Activated T-helper 17 cell treated with anti-CD3 and anti-CD28 coated beads, Interleukin-2, amount 50 U/mL, for 72 hours (primary cell): ENCODE results near the gene C3orf22. TPM values are rescaled to one million over a fixed set of nuclear protein-coding genes. Genes with fewer than 3 reads are reported as not detected.

Experiments used
- ATAC-seq: fragments of 150-1000 bp; cut with Tn5 transposase; replicated peaks from 2 replicates; pipeline ENCODE4 v1.10.0; 2021; ENCODE audit warnings: mild to moderate bottlenecking, moderate library complexity
- H3K27ac Mint-ChIP-seq: one replicate; pipeline ENCODE4 v1.8.0; 2022; ENCODE audit warnings: mixed read lengths
- H3K27me3 Mint-ChIP-seq: one replicate; pipeline ENCODE4 v1.8.0; 2022; ENCODE audit warnings: mixed read lengths
- H3K36me3 Mint-ChIP-seq: one replicate; pipeline ENCODE4 v1.8.0; 2022; ENCODE audit warnings: low read depth, mild to moderate bottlenecking, mixed read lengths
- H3K4me1 Mint-ChIP-seq: one replicate; pipeline ENCODE4 v1.8.0; 2022; ENCODE audit warnings: mixed read lengths
- H3K4me3 Mint-ChIP-seq: one replicate; pipeline ENCODE4 v1.8.0; 2022; ENCODE audit warnings: mild to moderate bottlenecking, mixed read lengths
- H3K9me3 Mint-ChIP-seq: one replicate; pipeline ENCODE4 v1.8.0; 2022; ENCODE audit warnings: mixed read lengths
- total RNA-seq, 2 donors: library from RNA; stranded (reverse); gene quantifications; one replicate each; pipeline ENCODE4 v1.2.3, GENCODE V29; 2022

C3orf22 gene
- total RNA-seq, 2 donors from 2014 or later, result not detected

DNA sequence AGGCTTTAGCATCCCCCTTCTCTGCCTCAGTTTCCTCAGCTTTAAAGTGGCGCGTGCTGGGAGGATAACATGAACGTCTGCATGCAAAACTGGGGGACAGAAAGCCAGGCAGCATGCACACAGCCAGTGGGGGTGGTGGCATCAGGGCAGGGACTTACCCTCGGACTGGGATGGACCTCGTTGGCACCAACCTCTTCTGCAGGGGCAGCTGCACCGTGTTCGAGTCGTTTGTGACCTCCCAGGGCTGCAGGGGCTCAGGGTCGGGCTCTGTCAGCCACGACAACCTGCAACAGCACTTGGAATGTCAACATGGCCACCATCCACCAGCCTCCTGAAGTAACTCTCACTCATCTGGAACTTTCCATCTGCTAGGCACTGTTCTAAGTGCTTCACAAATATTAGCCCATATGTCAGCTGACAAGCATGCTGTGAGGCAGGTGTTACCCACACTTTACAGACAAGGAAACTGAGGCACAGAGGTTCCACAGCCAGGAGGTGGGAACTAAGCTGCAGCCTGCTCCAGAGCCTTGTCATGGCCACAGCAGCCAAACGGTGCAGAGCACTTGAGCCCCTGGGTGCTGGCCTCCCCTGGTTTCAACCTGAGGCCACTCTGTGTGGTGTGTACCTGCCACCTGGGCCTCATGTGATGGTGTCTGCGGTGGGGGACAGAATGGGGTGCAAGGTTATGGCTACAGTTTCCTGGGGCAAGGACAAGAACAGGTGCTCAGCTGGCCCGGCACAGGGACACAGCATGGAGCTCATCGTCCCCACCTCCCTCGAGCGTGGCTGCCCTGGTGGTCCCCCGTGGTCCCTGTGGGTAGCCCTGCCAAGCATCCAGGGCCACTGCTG, 6.7 kb downstream of the C3orf22 start:
- Mint-ChIP-seq H3K4me3 (no peak overlapping the region), H3K36me3 (no peaks in the 10 kb centered on the region), H3K27ac (no peak overlapping the region), H3K4me1 (no peaks in the 10 kb centered on the region), H3K27me3 (peaks cover 11% of the 10 kb centered on the region), H3K9me3 (no peaks in the 10 kb centered on the region)
- ATAC-seq, result no peak

DNA sequence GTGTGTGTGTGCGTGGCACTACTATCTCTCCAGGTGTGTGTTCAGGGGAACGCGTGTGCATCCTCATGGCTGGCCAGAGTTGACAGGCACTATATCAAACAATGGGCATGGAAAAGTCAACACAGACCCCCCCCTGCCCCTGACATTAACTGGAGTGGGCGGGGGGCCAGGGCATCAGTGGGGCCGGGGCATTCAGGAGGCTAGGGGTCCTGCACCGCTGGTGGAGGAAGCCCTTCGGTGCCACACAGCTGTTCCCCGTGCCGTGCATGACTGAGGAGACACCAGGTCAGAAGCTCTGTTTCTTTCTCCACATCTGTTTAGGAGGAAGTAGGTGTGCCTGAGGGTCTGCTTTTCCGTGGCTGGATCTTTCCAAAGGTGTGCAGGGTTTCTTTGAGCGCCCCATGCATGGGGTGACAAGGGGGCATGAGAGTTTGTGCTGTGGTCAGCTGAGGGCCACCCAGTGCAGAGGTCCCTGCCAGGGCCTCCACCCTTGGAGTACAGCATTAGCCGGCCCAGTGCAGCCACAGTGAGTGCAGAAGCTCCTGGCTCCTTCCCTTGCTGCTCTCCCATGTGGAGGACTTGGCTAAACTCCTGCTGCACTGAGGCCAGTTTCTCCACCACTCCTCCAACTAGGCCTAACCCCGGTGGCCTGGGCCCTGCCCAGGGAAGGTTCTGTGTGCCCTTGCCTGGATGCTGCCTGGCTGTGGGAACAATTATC, 7.5 kb downstream of the C3orf22 start:
- H3K9me3 Mint-ChIP-seq, result no peaks in the 10 kb centered on the region
- H3K27me3 Mint-ChIP-seq, result peaks cover 11% of the 10 kb centered on the region
- H3K27ac Mint-ChIP-seq, result no peak overlapping the region
- no peak for ATAC-seq
- no peaks in the 10 kb centered on the region for H3K36me3 Mint-ChIP-seq
- no peak overlapping the region for H3K4me3 Mint-ChIP-seq
- no peaks in the 10 kb centered on the region for H3K4me1 Mint-ChIP-seq

DNA sequence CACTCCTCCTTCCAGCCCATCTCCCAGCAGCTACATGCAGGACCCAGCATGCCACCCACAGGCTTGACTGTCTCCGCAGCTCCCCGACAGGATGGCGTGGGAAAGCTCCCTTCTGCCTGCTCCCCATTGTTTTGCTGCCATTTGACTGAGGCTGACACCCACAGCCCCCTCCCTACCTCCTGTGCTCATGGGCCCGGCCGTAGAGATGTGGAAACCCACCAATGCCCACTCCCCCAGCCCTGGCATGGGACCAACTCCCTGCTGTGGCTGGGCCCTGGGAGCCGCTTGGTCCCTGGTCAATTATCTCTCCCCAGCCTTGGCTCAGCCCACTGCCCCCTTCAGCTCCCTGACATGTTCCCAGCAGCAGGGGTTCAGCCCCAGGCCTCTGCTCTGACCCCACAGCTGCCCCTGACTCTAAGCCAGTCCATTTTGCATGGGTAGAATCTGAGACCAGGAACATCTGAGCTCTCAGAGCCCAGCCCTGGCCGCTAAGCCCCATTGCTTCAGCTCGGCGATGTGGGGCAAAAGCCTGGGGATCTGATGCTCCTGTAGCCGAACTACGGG, 8.2 kb downstream of the C3orf22 start:
- no peak for ATAC-seq
- Mint-ChIP-seq H3K4me3 (no peak overlapping the region), H3K9me3 (no peaks in the 10 kb centered on the region), H3K27me3 (peaks cover 11% of the 10 kb centered on the region), H3K36me3 (no peaks in the 10 kb centered on the region), H3K4me1 (no peaks in the 10 kb centered on the region), H3K27ac (no peak overlapping the region)

DNA sequence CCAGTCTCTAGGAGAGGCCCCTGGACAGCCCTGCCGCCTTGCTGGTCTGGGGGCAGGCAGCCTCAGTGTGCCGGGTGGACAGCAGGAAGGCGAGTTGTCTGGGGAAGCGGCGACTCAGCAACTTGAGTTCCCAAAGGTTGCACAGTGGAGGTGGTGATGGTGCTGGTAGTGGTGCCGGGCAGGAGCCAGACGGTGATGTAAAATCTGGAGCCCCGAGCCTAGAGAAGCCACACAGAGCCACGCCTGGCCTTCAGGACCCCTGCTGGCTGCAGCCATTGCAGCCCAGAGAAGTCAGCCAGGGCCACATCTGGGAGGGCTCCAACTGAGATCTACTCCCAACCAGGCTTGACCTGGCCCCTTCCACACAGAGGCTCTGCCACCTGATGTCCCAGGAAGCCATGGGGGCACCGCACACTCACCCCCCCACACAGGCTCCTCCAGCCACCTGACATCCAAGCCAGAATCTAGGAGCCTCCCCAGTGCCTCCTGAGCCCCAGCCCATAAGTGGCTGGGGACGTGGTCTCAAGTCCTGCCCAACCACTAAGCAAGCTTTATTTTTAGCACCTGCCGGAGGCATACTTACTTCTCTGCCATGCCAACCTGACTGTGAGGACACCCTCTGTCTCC, 8.8 kb downstream of the C3orf22 start:
- H3K9me3 Mint-ChIP-seq, result no peaks in the 10 kb centered on the region
- no peaks in the 10 kb centered on the region for H3K4me1 Mint-ChIP-seq
- H3K4me3 Mint-ChIP-seq, result no peak overlapping the region
- H3K36me3 Mint-ChIP-seq, result no peaks in the 10 kb centered on the region
- no peak overlapping the region for H3K27ac Mint-ChIP-seq
- H3K27me3 Mint-ChIP-seq, result peaks cover 11% of the 10 kb centered on the region
- ATAC-seq, result no peak

DNA sequence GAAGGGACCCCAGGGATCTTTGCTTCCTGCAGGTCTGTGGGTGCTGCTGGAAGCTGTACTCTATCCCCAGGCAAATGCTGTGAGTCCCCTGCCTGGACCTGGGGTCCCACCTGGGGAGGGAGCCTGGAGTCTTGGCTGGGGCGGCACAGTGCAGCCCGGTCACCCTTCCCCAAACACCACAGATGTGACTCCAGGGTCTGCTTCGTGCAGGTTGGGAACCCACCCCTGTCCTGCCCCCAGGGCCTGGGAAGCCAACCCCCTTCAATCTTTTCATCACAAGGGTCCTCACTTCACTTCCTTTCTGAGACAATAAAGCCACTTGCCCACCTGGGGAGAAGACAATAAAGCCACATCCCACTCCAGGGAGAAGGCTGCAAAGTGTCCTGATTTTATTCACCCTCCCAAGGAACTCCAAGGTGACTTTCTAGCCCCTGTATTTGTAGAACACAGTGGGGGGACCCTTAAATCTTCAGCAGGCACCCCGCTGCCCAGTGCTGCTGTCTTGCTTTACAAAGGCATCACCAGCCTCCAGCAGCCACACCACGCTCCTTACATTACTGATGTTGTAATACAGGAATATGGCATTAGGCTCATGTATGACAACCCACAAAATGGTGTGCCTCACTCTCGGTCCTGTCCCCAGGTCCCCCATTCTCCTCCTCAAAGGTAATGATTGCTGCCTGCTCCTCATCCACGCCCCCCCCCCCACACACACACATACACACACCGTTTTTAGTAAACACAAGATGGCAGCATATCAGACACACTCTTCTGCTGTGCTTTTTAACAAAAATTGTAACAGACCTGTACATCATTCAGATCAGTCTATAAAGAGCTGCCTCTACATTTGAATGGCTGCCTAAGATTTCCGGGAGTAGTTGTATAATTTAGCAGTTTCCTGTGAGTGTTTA, 9.9 kb downstream of the C3orf22 start:
- H3K36me3 Mint-ChIP-seq, result no peaks in the 10 kb centered on the region
- H3K4me3 Mint-ChIP-seq, result no peak overlapping the region
- H3K27ac Mint-ChIP-seq, result no peak overlapping the region
- H3K4me1 Mint-ChIP-seq, result no peaks in the 10 kb centered on the region
- peaks cover 11% of the 10 kb centered on the region for H3K27me3 Mint-ChIP-seq
- H3K9me3 Mint-ChIP-seq, result no peaks in the 10 kb centered on the region
- ATAC-seq, result no peak

DNA sequence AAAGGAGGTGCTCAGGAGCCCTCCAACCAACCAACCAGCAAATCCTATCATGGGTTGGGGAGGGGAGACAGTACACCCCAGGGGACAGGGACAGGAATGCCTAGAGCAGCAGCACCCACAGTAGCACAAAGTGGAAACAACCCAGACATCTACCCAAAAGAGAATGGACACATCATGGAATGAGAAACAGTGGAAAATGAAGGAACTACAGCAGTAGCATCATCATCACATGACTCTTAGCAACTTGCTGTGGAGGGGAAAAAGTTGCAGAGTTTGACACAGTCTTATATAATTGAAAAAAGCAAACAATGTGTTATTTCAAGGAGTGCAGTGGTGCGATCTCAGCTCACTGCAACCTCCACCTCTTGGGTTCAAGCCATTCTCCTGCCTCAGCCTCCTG, 11.0 kb downstream of the C3orf22 start:
- ATAC-seq, result no peak
- Mint-ChIP-seq H3K9me3 (no peaks in the 10 kb centered on the region), H3K27me3 (peaks cover 11% of the 10 kb centered on the region), H3K36me3 (no peaks in the 10 kb centered on the region), H3K4me3 (no peak overlapping the region), H3K27ac (no peak overlapping the region), H3K4me1 (no peaks in the 10 kb centered on the region)

DNA sequence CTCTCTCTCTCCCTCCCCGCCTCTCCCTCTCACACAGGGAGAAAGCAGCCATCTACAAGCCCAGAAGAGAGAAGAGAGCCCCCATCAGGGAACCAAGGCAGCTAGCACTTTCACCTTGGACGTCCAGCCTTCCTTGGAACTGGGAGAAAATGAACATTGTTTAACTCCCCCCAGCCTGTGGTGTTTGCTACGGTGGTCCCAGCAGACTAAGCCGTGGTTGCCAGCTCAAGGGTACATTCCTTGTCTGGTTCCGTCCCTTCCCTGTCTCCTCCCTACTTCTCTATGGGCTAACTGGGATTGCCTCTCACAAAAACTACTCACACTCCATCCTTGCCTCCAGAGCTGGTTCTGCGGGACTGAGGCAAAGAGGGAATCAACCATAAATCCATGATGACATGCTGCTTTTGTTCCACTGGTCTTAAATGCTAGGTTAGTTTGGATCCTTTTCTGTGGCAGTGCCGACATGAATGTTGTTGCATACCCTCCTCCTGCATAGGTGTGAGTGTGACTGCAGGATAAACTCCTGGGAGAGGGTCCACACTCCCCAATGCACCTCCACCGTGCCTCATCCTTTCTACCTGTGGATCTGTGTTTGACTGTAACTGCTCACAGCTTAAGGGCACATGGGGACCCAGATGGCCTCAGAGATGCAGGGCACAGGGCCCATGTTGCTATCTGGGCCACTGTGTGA, 12.0 kb downstream of the C3orf22 start:
- H3K4me3 Mint-ChIP-seq, result no peak overlapping the region
- no peaks in the 10 kb centered on the region for H3K9me3 Mint-ChIP-seq
- no peak overlapping the region for H3K27ac Mint-ChIP-seq
- H3K27me3 Mint-ChIP-seq, result peaks cover 11% of the 10 kb centered on the region
- H3K36me3 Mint-ChIP-seq, result no peaks in the 10 kb centered on the region
- ATAC-seq, result no peak
- no peaks in the 10 kb centered on the region for H3K4me1 Mint-ChIP-seq

DNA sequence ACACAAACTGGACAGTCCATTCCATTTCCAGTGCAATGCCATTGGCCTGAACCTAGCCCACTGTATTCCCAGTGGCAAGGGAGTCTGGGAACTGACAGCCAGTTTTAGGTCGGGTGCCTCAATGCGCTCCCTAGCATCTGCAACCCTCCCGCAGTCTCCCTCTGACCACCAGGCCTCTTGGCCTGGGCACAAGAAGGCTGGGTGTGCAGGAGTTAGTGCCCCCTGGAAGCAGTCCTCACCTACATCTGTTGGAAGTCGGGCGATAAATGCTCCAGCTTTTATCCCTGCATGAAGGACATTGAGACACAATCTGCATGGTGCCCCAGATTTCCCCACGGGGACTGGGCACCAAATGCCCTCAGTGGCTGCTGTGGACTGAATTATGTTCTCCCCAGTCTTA, 12.7 kb downstream of the C3orf22 start:
- no peak overlapping the region for H3K27ac Mint-ChIP-seq
- H3K9me3 Mint-ChIP-seq, result no peaks in the 10 kb centered on the region

DNA sequence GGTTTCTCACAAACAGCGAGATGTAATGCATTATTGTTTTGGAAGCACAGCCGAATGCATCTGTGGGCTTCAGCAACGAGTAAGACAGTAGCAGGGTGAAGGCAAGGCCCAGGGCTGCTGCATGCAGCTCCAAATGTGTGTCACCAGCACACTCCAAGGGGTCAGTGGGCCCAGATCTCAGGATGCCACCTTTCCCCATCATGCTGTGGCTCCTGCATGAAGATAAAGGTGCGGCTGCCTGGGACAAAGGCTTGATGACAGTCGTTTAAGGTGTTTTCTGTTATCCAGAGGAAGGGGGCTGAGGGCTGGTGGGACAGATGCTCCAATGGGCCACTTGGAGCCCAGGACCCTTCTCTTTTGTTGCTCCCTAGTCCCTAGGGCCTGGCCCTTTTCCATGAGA, 13.2 kb downstream of the C3orf22 start:
- H3K4me1 Mint-ChIP-seq, result no peaks in the 10 kb centered on the region
- H3K36me3 Mint-ChIP-seq, result no peaks in the 10 kb centered on the region
- H3K9me3 Mint-ChIP-seq, result no peaks in the 10 kb centered on the region
- H3K4me3 Mint-ChIP-seq, result no peak overlapping the region
- H3K27ac Mint-ChIP-seq, result no peak overlapping the region
- peaks cover 12% of the 10 kb centered on the region for H3K27me3 Mint-ChIP-seq
- no peak for ATAC-seq

More for the DNA sequence above, 12.7 kb downstream of the C3orf22 start:
- Mint-ChIP-seq H3K4me3 (no peak overlapping the region), H3K27me3 (peaks cover 9% of the 10 kb centered on the region), H3K36me3 (no peaks in the 10 kb centered on the region), H3K4me1 (no peaks in the 10 kb centered on the region)
- ATAC-seq, result no peak

DNA sequence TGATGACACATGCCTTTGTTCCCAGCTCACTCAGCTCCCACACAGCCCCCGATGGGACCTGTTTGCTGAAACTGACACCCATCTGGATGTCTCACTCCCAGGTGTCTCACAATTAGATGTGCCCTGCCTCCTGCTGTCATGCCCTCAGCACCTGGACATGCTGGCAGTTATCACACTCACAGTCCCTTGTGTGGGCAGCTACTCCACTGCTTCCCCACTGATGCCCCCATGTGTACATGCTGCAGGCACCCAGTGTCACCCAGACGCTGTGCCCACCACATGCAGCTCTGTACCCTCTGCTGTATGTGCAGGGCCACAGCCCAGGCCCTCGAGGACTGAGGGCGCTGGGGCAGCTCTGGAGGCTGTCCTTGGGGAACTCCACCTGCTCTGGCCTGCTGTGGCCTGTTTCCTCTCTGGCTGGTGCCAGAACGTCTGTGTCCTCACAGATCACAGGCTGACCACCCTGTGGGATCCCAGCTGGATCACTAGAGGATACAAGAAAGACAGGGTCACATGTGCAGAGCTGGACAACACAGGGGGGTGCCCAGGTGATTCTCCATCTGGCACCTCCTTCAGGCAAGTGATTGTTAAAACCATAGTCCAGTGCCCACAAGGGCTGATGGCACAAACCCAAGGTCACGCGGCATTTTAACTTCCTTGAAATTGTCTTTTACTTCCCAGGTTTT, 14.0 kb downstream of the C3orf22 start:
- no peak for ATAC-seq
- H3K9me3 Mint-ChIP-seq, result no peaks in the 10 kb centered on the region
- no peak overlapping the region for H3K27ac Mint-ChIP-seq
- H3K4me3 Mint-ChIP-seq, result no peak overlapping the region
- H3K27me3 Mint-ChIP-seq, result peaks cover 11% of the 10 kb centered on the region
- H3K4me1 Mint-ChIP-seq, result no peaks in the 10 kb centered on the region
- no peaks in the 10 kb centered on the region for H3K36me3 Mint-ChIP-seq

DNA sequence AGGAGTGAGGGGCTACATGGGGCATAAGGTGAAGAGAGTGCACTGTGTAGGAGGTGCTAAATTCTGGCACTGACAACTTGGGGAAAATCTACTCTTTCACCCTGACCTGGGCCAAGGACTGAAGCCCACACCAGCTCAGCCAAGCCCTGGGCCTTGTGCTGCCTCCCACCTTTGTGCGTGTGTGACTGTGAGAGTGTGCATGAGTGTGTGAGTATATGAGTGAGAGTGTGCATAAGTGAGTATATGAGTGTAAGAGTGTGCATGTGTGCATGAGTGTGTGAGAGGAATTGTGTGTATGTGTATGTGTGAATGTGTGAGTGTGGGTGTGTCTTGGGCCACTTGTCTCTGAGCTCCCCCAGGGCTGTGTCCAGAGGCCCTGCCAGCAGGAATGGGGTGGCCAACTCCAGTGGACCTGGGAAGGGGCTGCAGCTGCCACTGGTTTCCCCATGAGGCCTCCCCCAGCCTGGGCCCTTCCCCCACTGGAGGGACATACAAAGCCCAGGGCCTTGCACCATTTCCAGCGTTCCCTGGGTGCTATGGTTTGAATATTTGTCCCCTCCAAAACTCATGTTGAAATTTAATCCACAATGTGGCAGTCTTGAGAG, 15.2 kb downstream of the C3orf22 start:
- Mint-ChIP-seq H3K4me3 (no peak overlapping the region), H3K27ac (no peak overlapping the region), H3K9me3 (no peaks in the 10 kb centered on the region), H3K36me3 (no peaks in the 10 kb centered on the region), H3K4me1 (no peaks in the 10 kb centered on the region), H3K27me3 (peaks cover 6% of the 10 kb centered on the region)
- ATAC-seq, result no peak

DNA sequence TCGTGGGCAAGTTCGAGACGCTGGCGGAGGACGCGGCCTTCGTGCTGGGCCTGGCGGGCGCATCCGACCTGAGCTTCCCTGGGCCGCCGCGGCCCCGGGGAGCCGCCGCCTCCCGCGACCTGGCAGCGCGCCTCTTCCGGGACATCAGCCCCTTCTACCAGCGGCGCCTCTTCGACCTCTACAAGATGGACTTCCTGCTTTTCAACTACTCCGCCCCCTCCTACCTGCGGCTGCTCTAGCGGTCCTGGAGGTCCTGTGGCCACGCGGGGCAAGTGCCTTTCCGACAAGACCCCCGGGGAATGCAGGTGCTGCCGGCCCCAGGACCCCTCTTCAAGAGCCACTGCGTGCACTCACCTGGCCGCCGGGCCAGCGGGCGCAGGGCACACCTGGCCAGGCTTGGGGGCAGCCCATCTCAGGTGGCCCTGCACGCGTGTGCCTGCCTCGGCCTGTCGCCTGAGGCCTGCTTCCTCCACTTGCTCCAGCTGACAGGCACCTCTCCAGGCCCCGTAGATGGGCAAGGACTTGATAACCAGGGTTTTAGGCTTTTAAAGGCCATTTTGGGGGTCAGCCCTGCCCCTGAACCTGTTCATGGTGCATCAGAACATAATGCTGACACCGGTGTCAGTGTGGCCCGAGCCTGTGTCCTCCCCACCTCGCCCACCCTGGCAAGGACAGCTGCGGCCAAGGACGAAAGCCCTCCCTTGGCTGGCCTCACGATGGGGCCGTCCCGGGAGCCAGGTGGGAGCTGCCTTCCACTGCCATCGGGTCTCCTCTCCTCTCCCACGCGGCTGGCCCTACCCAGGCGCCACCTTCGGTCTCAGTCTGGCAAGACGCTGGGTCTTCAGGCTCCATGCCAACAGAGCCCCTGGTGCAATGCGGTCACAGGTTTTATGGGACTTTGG, 16.1 kb downstream of the C3orf22 start:
- Mint-ChIP-seq H3K4me3 (no peak overlapping the region), H3K36me3 (no peaks in the 10 kb centered on the region), H3K27ac (no peak overlapping the region), H3K4me1 (no peaks in the 10 kb centered on the region), H3K9me3 (no peaks in the 10 kb centered on the region), H3K27me3 (peaks cover 6% of the 10 kb centered on the region)
- ATAC-seq, result no peak
